GM12892 (cell line): ENCODE measurements around the gene SLC25A26.

Experiments used
- POLR2A ChIP-seq: IDR thresholded peaks from 2 replicates; pipeline ENCODE4 v1.6.1; 2011; ENCODE audit warnings: low read depth, low read length, control low read depth
- POLR2AphosphoS5 ChIP-seq: IDR thresholded peaks from 2 replicates; pipeline ENCODE4 v1.6.1; 2011; ENCODE audit warnings: low read depth, low read length, control low read depth

- TF ChIP-seq POLR2AphosphoS5 = no peak
- TF ChIP-seq POLR2A = no peak
These were observed 158.8 kb downstream of the SLC25A26 start for GRCh38 chr3:66379565-66379964.
